Measurements from ENCODE around the gene RASD2.

GRCh38 chr22:35558031-35558430 lies 17.4 kb downstream of the RASD2 start:
- TF ChIP-seq CTCF (conservative IDR thresholded peaks at IDR 0.05 in 1 of 2, IDR thresholded peaks at IDR 0.05 in 1 of 2; ENCODE audit: low read depth in 1 of 2, low read length in 2 of 2) = no peak
- no peak for TF ChIP-seq EZH2 (IDR thresholded peaks at IDR 0.05; ENCODE audit: low read length, missing control alignments)

Data from fibroblast of lung (primary cell).